GM21737 (cell line): ENCODE data around the gene ABCC6.
"Not testable (repeated sequence)": the region's sequence is repeated elsewhere in the genome, so short reads cannot be mapped to it uniquely, and the experiment has no call there.

Experiments used
- ATAC-seq: cut with Tn5 transposase; IDR thresholded peaks from one replicate; pipeline ENCODE4 v1.9.1; 2021; ENCODE audit warnings: mild to moderate bottlenecking, moderate library complexity; ENCODE audit not compliant: unreplicated experiment

Gene ABCC6

GRCh38 chr16:16190966-16191365, 32.3 kb downstream of the ABCC6 start:
- ATAC-seq = not testable (repeated sequence)

GRCh38 chr16:16190546-16190945, 32.7 kb downstream of the ABCC6 start:
- ATAC-seq = no peak

GRCh38 chr16:16189842-16190241, 33.5 kb downstream of the ABCC6 start:
- no peak for ATAC-seq

GRCh38 chr16:16188827-16189226, 34.5 kb downstream of the ABCC6 start:
- no peak for ATAC-seq

GRCh38 chr16:16186820-16187219, 36.5 kb downstream of the ABCC6 start:
- ATAC-seq = no peak

GRCh38 chr16:16185095-16185494, 38.2 kb downstream of the ABCC6 start:
- ATAC-seq = no peak

- ATAC-seq = no peak
These were observed 38.7 kb downstream of the ABCC6 start for GRCh38 chr16:16184594-16184993.

GRCh38 chr16:16183562-16183961, 39.7 kb downstream of the ABCC6 start:
- no peak for ATAC-seq

- no peak for ATAC-seq
These were observed 40.4 kb downstream of the ABCC6 start for GRCh38 chr16:16182918-16183317.

- not testable (repeated sequence) for ATAC-seq
These were observed 41.5 kb downstream of the ABCC6 start for GRCh38 chr16:16181748-16182147.

- no peak for ATAC-seq
These were observed 44.7 kb downstream of the ABCC6 start for GRCh38 chr16:16178455-16179162.

- no peak for ATAC-seq
These were observed 47.0 kb downstream of the ABCC6 start for GRCh38 chr16:16176328-16176727.

GRCh38 chr16:16175296-16175695, 48.0 kb downstream of the ABCC6 start:
- ATAC-seq = no peak

- ATAC-seq = no peak
These were observed 50.3 kb downstream of the ABCC6 start for GRCh38 chr16:16172991-16173390.

- no peak for ATAC-seq
These were observed 51.9 kb downstream of the ABCC6 start for GRCh38 chr16:16171332-16171919.

- no peak for ATAC-seq
These were observed 53.7 kb downstream of the ABCC6 start for GRCh38 chr16:16169615-16170014.

GRCh38 chr16:16168431-16168830, 54.9 kb downstream of the ABCC6 start:
- ATAC-seq = no peak

GRCh38 chr16:16167927-16168326, 55.4 kb downstream of the ABCC6 start:
- no peak for ATAC-seq

GRCh38 chr16:16166949-16167348, 56.3 kb downstream of the ABCC6 start:
- no peak for ATAC-seq

- ATAC-seq = no peak
These were observed 57.2 kb downstream of the ABCC6 start for GRCh38 chr16:16166085-16166484.

- ATAC-seq = no peak
These were observed 59.1 kb downstream of the ABCC6 start for GRCh38 chr16:16164243-16164642.

GRCh38 chr16:16163571-16163970, 59.7 kb downstream of the ABCC6 start:
- no peak for ATAC-seq

- ATAC-seq = no peak
These were observed 60.2 kb downstream of the ABCC6 start for GRCh38 chr16:16163109-16163508.
